Neutrophil (primary cell): ENCODE results near the gene GET4.
"Not testable (repeated sequence)": the region's sequence is repeated elsewhere in the genome, so short reads cannot be mapped to it uniquely, and the experiment has no call there.

Experiments used
- H3K27ac ChIP-seq: fragments of 200-600 bp; sonication (generic); 2 replicates; pipeline ENCODE4 v1.5.1; 2016; ENCODE audit warnings: mild to moderate bottlenecking, moderate library complexity
- H3K27me3 ChIP-seq: fragments of 200-600 bp; sonication (generic); 2 replicates; pipeline ENCODE4 v1.6.0; 2016; ENCODE audit warnings: mild to moderate bottlenecking
- H3K36me3 ChIP-seq: fragments of 200-600 bp; sonication (generic); 2 replicates; pipeline ENCODE4 v1.5.1; 2017
- H3K4me1 ChIP-seq, 2 experiments: fragments of 200-600 bp in 1 of 2; sonication (generic) in 1 of 2; 1 replicate in 1 of 2; 2 replicates in 1 of 2; pipeline versions ENCODE4 v1.5.1 to v1.6.1; 2013 to 2016; ENCODE audit warnings: low read depth in 1 of 2, low read length in 1 of 2, mild to moderate bottlenecking in 1 of 2, moderate library complexity in 1 of 2; ENCODE audit not compliant: control insufficient read depth in 1 of 2, insufficient read depth in 1 of 2
- H3K4me3 ChIP-seq, 2 experiments: fragments of 200-600 bp in 1 of 2; sonication (generic) in 1 of 2; 1 replicate in 1 of 2; 2 replicates in 1 of 2; pipeline ENCODE4 v1.5.1; 2013 to 2016; ENCODE audit warnings: low read depth in 1 of 2, low read length in 1 of 2, mild to moderate bottlenecking in 1 of 2, moderate library complexity in 1 of 2
- H3K9me3 ChIP-seq: fragments of 200-600 bp; sonication (generic); 2 replicates; pipeline ENCODE4 v1.5.1; 2016
- CTCF ChIP-seq: fragments of 200-600 bp; sonication (generic); IDR thresholded peaks from 2 replicates; pipeline ENCODE4 v1.5.1; 2016; ENCODE audit warnings: antibody characterized with exemption

Gene GET4

DNA sequence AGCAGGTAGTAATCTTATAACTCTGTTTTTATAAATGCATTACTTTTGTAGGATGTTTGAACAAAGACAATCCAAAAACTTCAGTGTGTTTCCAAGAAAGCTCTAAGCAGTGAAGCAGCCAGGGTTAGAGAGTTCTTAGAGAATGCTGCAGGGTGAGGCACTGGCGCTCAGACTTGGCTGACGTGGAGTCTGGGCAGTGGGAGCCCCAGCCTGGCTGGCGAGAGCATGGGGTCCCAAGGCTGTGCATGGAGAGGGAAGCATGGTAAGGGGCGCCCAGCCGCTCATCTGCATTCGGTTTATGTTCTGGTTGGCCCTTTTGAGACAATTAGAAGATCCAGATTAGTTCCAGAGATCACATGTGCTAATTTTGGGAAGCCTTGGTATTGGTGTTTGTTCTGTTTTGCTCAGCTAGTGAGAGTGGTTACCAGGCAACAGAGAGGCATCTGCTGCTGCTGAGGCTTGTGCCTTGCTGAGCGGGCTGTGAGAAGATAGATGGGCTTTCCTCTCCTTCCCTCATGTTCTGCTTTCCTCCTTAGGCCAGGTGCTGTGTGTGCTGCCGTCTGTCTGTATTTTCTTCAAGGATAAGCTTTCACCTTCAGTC, 33.8 kb upstream of the GET4 start:
- no peaks in the 10 kb centered on the region for H3K36me3 ChIP-seq
- no peak overlapping the region for H3K27ac ChIP-seq
- H3K4me3 ChIP-seq = no peak overlapping the region
- TF ChIP-seq CTCF = no peak
- no peaks in the 10 kb centered on the region for H3K4me1 ChIP-seq
- H3K9me3 ChIP-seq = no peaks in the 10 kb centered on the region
- no peaks in the 10 kb centered on the region for H3K27me3 ChIP-seq

DNA sequence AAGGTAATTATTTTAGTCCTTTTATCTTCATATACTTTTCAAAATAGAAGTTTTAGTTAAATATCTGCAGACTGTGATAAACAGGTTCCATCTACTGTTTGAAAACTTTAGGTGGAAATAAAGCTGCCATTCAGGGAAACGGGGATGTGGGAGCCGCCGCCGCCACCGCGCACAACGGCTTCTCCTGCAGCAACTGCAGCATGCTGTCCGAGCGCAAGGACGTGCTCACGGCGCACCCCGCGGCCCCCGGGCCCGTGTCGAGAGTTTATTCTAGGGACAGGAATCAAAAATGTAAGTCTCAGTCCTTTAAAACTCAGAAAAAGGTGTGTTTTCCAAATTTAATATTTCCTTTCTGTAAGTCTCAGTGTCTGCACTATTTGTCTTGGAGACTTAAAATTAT, 33.1 kb upstream of the GET4 start:
- H3K36me3 ChIP-seq = no peaks in the 10 kb centered on the region
- no peaks in the 10 kb centered on the region for H3K9me3 ChIP-seq
- no peaks in the 10 kb centered on the region for H3K27me3 ChIP-seq
- H3K27ac ChIP-seq = no peak overlapping the region
- no peak overlapping the region for H3K4me3 ChIP-seq
- H3K4me1 ChIP-seq = no peaks in the 10 kb centered on the region
- TF ChIP-seq CTCF = no peak

- no peaks in the 10 kb centered on the region for H3K27me3 ChIP-seq
- no peaks in the 10 kb centered on the region for H3K9me3 ChIP-seq
- no peak overlapping the region for H3K27ac ChIP-seq
- TF ChIP-seq CTCF = no peak
- no peaks in the 10 kb centered on the region for H3K36me3 ChIP-seq
- H3K4me1 ChIP-seq = no peaks in the 10 kb centered on the region
- H3K4me3 ChIP-seq = no peak overlapping the region
These were observed 32.3 kb upstream of the GET4 start for GRCh38 chr7:844043-844442.

DNA sequence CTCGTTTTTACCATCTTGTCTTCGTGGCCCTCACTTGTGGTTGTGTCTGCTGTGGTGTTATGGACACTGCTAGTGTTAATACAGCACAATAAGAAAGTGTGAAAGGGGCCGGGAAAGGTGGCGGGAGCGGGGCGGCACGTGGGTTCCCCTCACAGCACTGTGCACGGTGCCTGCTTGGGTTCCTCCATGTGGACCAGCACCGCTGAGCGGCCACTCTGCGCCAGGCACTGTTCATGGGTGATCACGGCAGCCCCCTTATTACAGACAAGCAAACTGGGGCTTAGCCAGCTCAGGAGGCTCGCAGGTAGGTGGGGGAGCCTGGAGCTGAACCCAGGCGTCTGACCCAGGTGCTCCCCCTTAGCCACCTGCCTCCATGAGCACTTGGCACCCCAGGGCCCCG, 31.8 kb upstream of the GET4 start:
- H3K4me1 ChIP-seq = no peaks in the 10 kb centered on the region
- no peaks in the 10 kb centered on the region for H3K27me3 ChIP-seq
- H3K36me3 ChIP-seq = no peaks in the 10 kb centered on the region
- no peak for TF ChIP-seq CTCF
- H3K27ac ChIP-seq = no peak overlapping the region
- no peaks in the 10 kb centered on the region for H3K9me3 ChIP-seq
- H3K4me3 ChIP-seq = no peak overlapping the region

DNA sequence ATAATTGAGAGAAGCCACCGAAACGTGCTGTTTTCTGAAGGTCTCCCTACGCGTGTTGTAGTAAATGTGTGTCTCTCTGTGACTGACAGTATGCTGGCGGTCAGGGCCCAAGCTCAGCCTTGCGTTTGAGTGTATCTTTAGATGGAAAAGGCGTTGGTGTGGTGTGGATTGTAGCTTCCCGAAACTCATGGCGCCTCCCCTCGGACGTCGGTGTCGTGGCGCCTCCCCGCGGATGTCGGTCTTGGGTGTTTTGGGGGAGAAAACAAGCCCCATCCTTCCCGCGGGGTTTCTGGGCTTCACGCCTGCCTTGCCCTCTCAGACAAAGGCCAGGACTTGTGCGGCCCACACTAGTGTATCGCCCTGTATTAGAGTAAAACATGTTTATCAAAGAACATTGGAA, 31.3 kb upstream of the GET4 start:
- Histone ChIP-seq H3K4me1 (no peaks in the 10 kb centered on the region), H3K36me3 (no peaks in the 10 kb centered on the region), H3K4me3 (no peak overlapping the region), H3K27me3 (no peaks in the 10 kb centered on the region), H3K27ac (no peak overlapping the region), H3K9me3 (no peaks in the 10 kb centered on the region)
- no peak for TF ChIP-seq CTCF

- no peaks in the 10 kb centered on the region for H3K36me3 ChIP-seq
These were observed 30.6 kb upstream of the GET4 start for GRCh38 chr7:845731-846130.

GRCh38 chr7:846958-847650, 29.2 kb upstream of the GET4 start:
- not testable (repeated sequence) for H3K36me3 ChIP-seq, H3K4me3 ChIP-seq, H3K9me3 ChIP-seq, H3K27me3 ChIP-seq, H3K4me1 ChIP-seq, H3K27ac ChIP-seq

More at GRCh38 chr7:845731-846130, 30.6 kb upstream of the GET4 start:
- no peak for TF ChIP-seq CTCF
- no peaks in the 10 kb centered on the region for H3K27me3 ChIP-seq
- H3K9me3 ChIP-seq = no peaks in the 10 kb centered on the region
- H3K4me3 ChIP-seq = no peak overlapping the region
- H3K27ac ChIP-seq = no peak overlapping the region
- no peaks in the 10 kb centered on the region for H3K4me1 ChIP-seq

DNA sequence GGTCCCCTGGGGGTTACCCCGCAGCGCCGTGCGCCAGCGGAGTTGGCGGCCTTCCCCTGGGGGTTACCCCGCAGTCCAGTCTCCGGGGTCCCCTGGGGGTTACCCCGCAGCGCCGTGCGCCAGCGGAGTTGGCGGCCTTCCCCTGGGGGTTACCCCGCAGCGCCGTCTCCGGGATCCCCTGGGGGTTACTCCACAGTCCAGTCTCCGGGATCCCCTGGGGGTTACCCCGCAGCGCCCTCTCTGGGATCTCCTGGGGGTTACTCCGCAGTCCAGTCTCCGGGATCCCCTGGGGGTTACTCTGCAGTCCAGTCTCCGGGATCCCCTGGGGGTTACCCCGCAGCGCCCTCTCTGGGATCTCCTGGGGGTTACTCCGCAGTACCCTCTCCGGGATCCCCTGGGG, 28.6 kb upstream of the GET4 start:
- not testable (repeated sequence) for H3K9me3 ChIP-seq, H3K27me3 ChIP-seq, H3K4me3 ChIP-seq, H3K4me1 ChIP-seq, H3K27ac ChIP-seq, H3K36me3 ChIP-seq
